KMS-11 (cell line): ENCODE results near the gene DUXA.

ENCODE experiments used
- H2AFZ ChIP-seq: fragments of 200-600 bp; sonication (generic); 2 replicates; pipeline ENCODE4 v1.6.1; 2016; ENCODE audit warnings: antibody characterized with exemption, mixed run types, low read depth
- H3K27ac ChIP-seq: fragments of 200-600 bp; sonication (generic); 2 replicates; pipeline ENCODE4 v1.6.1; 2016; ENCODE audit warnings: mild to moderate bottlenecking, mixed run types
- H3K27me3 ChIP-seq: fragments of 200-600 bp; sonication (generic); 2 replicates; pipeline ENCODE4 v1.6.1; 2017; ENCODE audit warnings: mild to moderate bottlenecking, low read depth, mixed run types, moderate library complexity; ENCODE audit not compliant: insufficient read depth
- H3K36me3 ChIP-seq: fragments of 200-600 bp; sonication (generic); 2 replicates; pipeline ENCODE4 v1.6.1; 2017; ENCODE audit warnings: mild to moderate bottlenecking, mixed run types; ENCODE audit not compliant: insufficient read depth
- H3K4me1 ChIP-seq: fragments of 200-600 bp; sonication (generic); 2 replicates; pipeline ENCODE4 v1.6.1; 2016; ENCODE audit warnings: mild to moderate bottlenecking, low read depth, mixed run types; ENCODE audit not compliant: poor library complexity, severe bottlenecking
- H3K4me2 ChIP-seq: fragments of 200-600 bp; sonication (generic); 2 replicates; pipeline ENCODE4 v1.7.0; 2016; ENCODE audit warnings: mild to moderate bottlenecking, mixed run types
- H3K4me3 ChIP-seq: fragments of 200-600 bp; sonication (generic); IDR thresholded peaks from 2 replicates; pipeline ENCODE4 v1.6.1; 2017; ENCODE audit warnings: low read depth, low read length, mixed read lengths; ENCODE audit not compliant: insufficient read depth
- H3K79me2 ChIP-seq: fragments of 200-600 bp; sonication (generic); 2 replicates; pipeline ENCODE4 v1.6.1; 2016; ENCODE audit warnings: low read depth, mixed run types; ENCODE audit not compliant: insufficient read depth
- H3K9ac ChIP-seq: fragments of 200-600 bp; sonication (generic); 2 replicates; pipeline ENCODE4 v1.6.1; 2016; ENCODE audit warnings: mild to moderate bottlenecking, mixed run types
- H4K20me1 ChIP-seq: fragments of 200-600 bp; sonication (generic); 2 replicates; pipeline ENCODE4 v1.6.1; 2016; ENCODE audit warnings: mild to moderate bottlenecking, mixed run types; ENCODE audit not compliant: insufficient read depth
- CTCF ChIP-seq: fragments of 200-600 bp; sonication (generic); conservative IDR thresholded peaks from 2 replicates; pipeline ENCODE4 v1.6.1; 2017; ENCODE audit warnings: low read depth, mild to moderate bottlenecking, antibody characterized with exemption, low read length, moderate library complexity, mixed read lengths

The DUXA gene

GRCh38 chr19:57111329-57111644 lies 56.0 kb downstream of the DUXA start:
- no peak overlapping the region for H3K9ac ChIP-seq
- H3K27ac ChIP-seq, result no peak overlapping the region
- H3K4me2 ChIP-seq, result no peak overlapping the region
- no peaks in the 10 kb centered on the region for H3K4me1 ChIP-seq
- no peak for TF ChIP-seq CTCF
- H3K79me2 ChIP-seq, result no peaks in the 10 kb centered on the region
- H4K20me1 ChIP-seq, result no peaks in the 10 kb centered on the region
- no peak overlapping the region for H2AFZ ChIP-seq
- no peaks in the 10 kb centered on the region for H3K36me3 ChIP-seq
- H3K4me3 ChIP-seq, result no peak overlapping the region
- no peaks in the 10 kb centered on the region; the same call in 1 of the 2 replicates for H3K27me3 ChIP-seq

GRCh38 chr19:57110592-57111328 lies 56.5 kb downstream of the DUXA start:
- TF ChIP-seq CTCF, result no peak
- no peaks in the 10 kb centered on the region; the same call in 1 of the 2 replicates for H3K27me3 ChIP-seq
- no peaks in the 10 kb centered on the region for H3K79me2 ChIP-seq
- H3K36me3 ChIP-seq, result no peaks in the 10 kb centered on the region
- no peak overlapping the region for H3K4me3 ChIP-seq
- H3K4me1 ChIP-seq, result no peaks in the 10 kb centered on the region
- no peaks in the 10 kb centered on the region for H4K20me1 ChIP-seq
- H3K27ac ChIP-seq, result no peak overlapping the region
- H2AFZ ChIP-seq, result no peak overlapping the region
- no peak overlapping the region for H3K9ac ChIP-seq
- H3K4me2 ChIP-seq, result no peak overlapping the region

- H4K20me1 ChIP-seq, result no peaks in the 10 kb centered on the region
- no peaks in the 10 kb centered on the region for H3K79me2 ChIP-seq
- no peak overlapping the region for H3K4me2 ChIP-seq
- H3K9ac ChIP-seq, result no peak overlapping the region
- no peak overlapping the region for H2AFZ ChIP-seq
- no peak overlapping the region for H3K4me3 ChIP-seq
- TF ChIP-seq CTCF, result no peak
- no peaks in the 10 kb centered on the region for H3K36me3 ChIP-seq
- no peaks in the 10 kb centered on the region; the same call in 1 of the 2 replicates for H3K27me3 ChIP-seq
- H3K4me1 ChIP-seq, result no peaks in the 10 kb centered on the region
- H3K27ac ChIP-seq, result no peak overlapping the region
These were observed 60.5 kb downstream of the DUXA start for GRCh38 chr19:57106722-57107235.

- Histone ChIP-seq H3K4me2 (no peak overlapping the region), H4K20me1 (no peaks in the 10 kb centered on the region), H2AFZ (no peak overlapping the region), H3K79me2 (no peaks in the 10 kb centered on the region), H3K4me3 (no peak overlapping the region), H3K27ac (no peak overlapping the region), H3K27me3 (no peaks in the 10 kb centered on the region; the same call in 1 of the 2 replicates), H3K9ac (no peak overlapping the region), H3K36me3 (no peaks in the 10 kb centered on the region), H3K4me1 (no peaks in the 10 kb centered on the region)
- no peak for TF ChIP-seq CTCF
These were observed 61.1 kb downstream of the DUXA start for GRCh38 chr19:57105976-57106721.
